Parathyroid adenoma (tissue), 2 donors: Measurements from ENCODE around the gene S100A10.

ENCODE experiments used
- H2AFZ ChIP-seq: fragments of 300-600 bp; sonication (generic); one replicate; pipeline ENCODE4 v1.7.0; 2017; ENCODE audit warnings: antibody characterized with exemption, mild to moderate bottlenecking
- H3K27ac ChIP-seq: fragments of 300-600 bp; sonication (generic); one replicate; pipeline ENCODE4 v1.7.0; 2017
- H3K27me3 ChIP-seq: fragments of 300-600 bp; sonication (generic); one replicate; pipeline ENCODE4 v1.7.0; 2017; ENCODE audit warnings: low read length; ENCODE audit not compliant: control insufficient read depth, insufficient read depth
- H3K36me3 ChIP-seq: fragments of 300-600 bp; sonication (generic); one replicate; pipeline ENCODE4 v1.7.0; 2017; ENCODE audit warnings: low read length; ENCODE audit not compliant: control insufficient read depth, insufficient read depth
- H3K4me1 ChIP-seq: fragments of 300-600 bp; sonication (generic); one replicate; pipeline ENCODE4 v1.7.0; 2017; ENCODE audit warnings: control low read depth
- H3K4me2 ChIP-seq: fragments of 300-600 bp; sonication (generic); one replicate; pipeline ENCODE4 v1.7.0; 2017; ENCODE audit warnings: low read length
- H3K4me3 ChIP-seq: fragments of 300-600 bp; sonication (generic); one replicate; pipeline ENCODE4 v1.7.0; 2017; ENCODE audit warnings: low read depth, low read length
- H3K79me2 ChIP-seq: fragments of 300-600 bp; sonication (generic); one replicate; pipeline ENCODE4 v1.7.0; 2017; ENCODE audit warnings: control low read depth
- H3K9ac ChIP-seq: fragments of 300-600 bp; sonication (generic); one replicate; pipeline ENCODE4 v1.7.0; 2017; ENCODE audit warnings: mild to moderate bottlenecking
- H3K9me3 ChIP-seq: fragments of 300-600 bp; sonication (generic); one replicate; pipeline ENCODE4 v1.7.0; 2017; ENCODE audit warnings: low read length; ENCODE audit not compliant: control insufficient read depth
- TF ChIP-seq, protein P1 (sequence below): fragments of 300-600 bp; sonication (generic); IDR thresholded peaks from one replicate; pipeline ENCODE4 v1.7.0; 2017; ENCODE audit warnings: antibody characterized with exemption, mild to moderate bottlenecking
- donor health status: primary hyperparathyroidism.

The S100A10 gene

DNA sequence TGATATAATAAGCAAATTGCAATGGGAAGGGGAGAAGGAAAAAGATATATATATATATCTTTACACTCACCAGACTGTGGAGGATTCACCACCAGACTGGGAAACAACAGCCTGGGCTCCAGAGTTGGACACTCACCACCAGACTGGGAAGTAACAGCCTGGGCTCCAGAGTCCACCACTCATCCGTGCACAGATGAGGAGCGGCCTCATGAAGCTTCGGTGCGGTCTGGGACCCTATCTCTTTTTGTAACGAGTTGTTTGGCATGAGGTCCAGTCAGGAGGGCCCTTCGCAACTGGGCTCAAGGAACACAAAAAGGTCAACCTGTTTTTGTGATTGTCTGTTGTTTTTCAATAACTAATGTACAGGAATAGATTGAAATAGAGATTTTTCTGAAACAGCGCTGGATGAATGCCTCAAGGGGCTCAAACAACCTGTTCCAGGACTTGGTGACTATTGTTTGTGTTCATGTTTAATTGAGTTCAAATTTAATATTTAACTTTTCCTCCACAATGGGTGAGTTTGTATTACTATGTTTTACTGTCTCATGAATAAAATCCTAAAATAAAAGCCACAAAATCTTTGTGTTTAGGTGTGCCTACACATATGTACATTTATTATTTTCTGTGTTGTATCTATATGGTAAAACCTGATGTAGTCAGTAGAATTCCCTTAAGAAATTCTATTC lies 40.1 kb downstream of the S100A10 start:
- no peaks in the 10 kb centered on the region for H3K9me3 ChIP-seq
- no peaks in the 10 kb centered on the region for H3K79me2 ChIP-seq
- H3K27ac ChIP-seq, result no peak overlapping the region
- no peaks in the 10 kb centered on the region for H3K27me3 ChIP-seq
- no peak overlapping the region for H3K4me3 ChIP-seq
- no peak overlapping the region for H2AFZ ChIP-seq
- no peak overlapping the region for H3K4me2 ChIP-seq
- no peaks in the 10 kb centered on the region for H3K4me1 ChIP-seq
- TF ChIP-seq, protein P1, sequence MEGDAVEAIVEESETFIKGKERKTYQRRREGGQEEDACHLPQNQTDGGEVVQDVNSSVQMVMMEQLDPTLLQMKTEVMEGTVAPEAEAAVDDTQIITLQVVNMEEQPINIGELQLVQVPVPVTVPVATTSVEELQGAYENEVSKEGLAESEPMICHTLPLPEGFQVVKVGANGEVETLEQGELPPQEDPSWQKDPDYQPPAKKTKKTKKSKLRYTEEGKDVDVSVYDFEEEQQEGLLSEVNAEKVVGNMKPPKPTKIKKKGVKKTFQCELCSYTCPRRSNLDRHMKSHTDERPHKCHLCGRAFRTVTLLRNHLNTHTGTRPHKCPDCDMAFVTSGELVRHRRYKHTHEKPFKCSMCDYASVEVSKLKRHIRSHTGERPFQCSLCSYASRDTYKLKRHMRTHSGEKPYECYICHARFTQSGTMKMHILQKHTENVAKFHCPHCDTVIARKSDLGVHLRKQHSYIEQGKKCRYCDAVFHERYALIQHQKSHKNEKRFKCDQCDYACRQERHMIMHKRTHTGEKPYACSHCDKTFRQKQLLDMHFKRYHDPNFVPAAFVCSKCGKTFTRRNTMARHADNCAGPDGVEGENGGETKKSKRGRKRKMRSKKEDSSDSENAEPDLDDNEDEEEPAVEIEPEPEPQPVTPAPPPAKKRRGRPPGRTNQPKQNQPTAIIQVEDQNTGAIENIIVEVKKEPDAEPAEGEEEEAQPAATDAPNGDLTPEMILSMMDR, result no peak
- H3K9ac ChIP-seq, result no peak overlapping the region
- no peaks in the 10 kb centered on the region for H3K36me3 ChIP-seq

DNA sequence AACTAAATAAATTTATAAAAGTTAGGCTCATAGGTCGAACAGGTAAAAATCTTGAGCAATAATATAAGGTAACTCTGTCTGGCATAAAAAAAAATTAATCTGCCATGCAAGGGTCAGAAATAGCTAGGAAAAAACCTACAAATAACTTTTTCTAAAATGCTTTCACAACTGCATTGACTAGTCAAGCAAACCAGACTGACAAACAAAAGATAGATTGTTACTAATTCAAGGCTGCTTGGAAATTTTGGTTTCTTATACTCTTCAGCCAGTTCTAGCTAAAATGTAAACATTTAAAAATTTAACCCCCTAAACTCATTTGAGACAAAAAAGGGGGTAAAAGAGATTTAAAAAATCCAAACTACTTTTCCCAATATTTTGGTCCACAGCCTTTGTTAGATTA lies 40.8 kb downstream of the S100A10 start:
- Histone ChIP-seq H3K4me2 (no peak overlapping the region), H3K4me1 (no peaks in the 10 kb centered on the region), H3K27me3 (no peaks in the 10 kb centered on the region), H3K36me3 (no peaks in the 10 kb centered on the region), H3K27ac (no peak overlapping the region), H3K9me3 (no peaks in the 10 kb centered on the region), H2AFZ (no peak overlapping the region), H3K4me3 (no peak overlapping the region), H3K79me2 (no peaks in the 10 kb centered on the region), H3K9ac (no peak overlapping the region)
- TF ChIP-seq, protein P1, result no peak

DNA sequence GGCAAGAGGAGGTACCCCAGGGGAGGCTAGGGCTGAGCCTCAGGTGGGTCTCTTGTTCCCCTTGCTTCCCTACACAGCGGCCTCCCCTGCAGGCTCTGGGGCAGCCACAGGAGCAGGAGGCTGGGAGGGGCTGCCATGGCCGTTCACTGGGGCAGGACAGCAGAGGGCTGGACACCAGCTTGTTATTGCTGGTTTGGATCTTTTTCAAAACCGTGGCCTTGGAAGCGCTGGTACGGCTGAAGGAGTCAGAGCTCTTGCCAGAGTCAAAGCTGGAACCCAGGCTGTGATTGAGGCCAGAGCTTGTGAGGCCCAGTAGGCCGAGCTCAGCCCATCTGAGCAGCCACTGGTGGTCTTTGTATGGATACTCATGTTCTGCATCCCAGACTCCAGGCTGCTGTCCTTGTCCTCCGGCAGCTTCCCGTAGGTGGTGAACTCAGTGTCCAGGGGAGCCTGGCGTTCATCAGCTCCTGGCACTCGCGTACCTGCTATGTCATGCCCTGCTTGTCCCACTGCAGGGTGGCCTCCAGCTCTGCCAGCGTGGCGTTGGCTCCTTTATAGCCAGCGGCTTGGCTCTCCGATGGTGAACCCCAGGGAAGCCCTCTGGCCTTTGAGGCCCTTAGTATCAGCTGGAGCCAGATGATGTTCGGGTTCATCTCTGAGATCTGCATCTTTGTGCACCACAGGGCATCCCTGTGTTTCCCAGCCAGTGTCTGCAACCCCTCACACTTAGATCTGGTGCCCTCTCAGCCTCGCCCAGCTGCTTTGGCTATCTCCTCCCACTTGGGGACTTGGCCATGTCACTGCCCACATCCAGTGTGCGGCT lies 44.1 kb downstream of the S100A10 start:
- TF ChIP-seq, protein P1, result no peak
- H3K27ac ChIP-seq, result no peak overlapping the region
- H3K9me3 ChIP-seq, result no peaks in the 10 kb centered on the region
- H3K4me3 ChIP-seq, result no peak overlapping the region
- no peak overlapping the region for H3K9ac ChIP-seq
- H3K27me3 ChIP-seq, result no peaks in the 10 kb centered on the region
- H3K36me3 ChIP-seq, result no peaks in the 10 kb centered on the region
- no peak overlapping the region for H3K4me2 ChIP-seq
- H2AFZ ChIP-seq, result no peak overlapping the region
- no peaks in the 10 kb centered on the region for H3K4me1 ChIP-seq
- H3K79me2 ChIP-seq, result no peaks in the 10 kb centered on the region

DNA sequence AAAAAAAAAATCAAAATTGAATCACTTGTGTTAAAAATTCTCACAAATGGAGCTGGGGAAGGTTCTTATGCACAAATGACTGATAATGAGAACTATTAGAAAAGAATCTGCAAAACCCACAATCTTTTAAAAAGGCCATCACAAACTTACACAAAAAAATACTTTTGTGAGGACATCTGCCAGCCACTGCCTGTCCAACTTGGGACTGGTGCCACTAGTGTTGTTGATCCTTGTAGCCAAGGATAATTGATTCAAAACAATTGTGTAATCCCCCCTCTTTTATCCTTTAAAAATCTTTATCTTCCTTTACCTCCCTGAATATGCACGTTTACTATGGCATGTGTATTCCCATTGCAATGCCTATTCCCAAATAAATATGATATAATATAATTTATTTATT lies 45.2 kb downstream of the S100A10 start:
- H3K4me2 ChIP-seq, result no peak overlapping the region
- no peak overlapping the region for H3K4me3 ChIP-seq
- H3K9me3 ChIP-seq, result no peaks in the 10 kb centered on the region
- H3K36me3 ChIP-seq, result no peaks in the 10 kb centered on the region
- no peaks in the 10 kb centered on the region for H3K27me3 ChIP-seq
- no peak overlapping the region for H3K9ac ChIP-seq
- TF ChIP-seq, protein P1, result no peak
- H2AFZ ChIP-seq, result no peak overlapping the region
- H3K4me1 ChIP-seq, result no peaks in the 10 kb centered on the region
- H3K27ac ChIP-seq, result no peak overlapping the region
- H3K79me2 ChIP-seq, result no peaks in the 10 kb centered on the region
